ENCODE data around the gene TAF1C. TPM values are rescaled to one million over a fixed set of nuclear protein-coding genes. Genes with fewer than 3 reads are reported as not detected.

TAF1C gene
- total and polyA plus RNA-seq, 10 of the 15 experiments (the other 5 are each of a cell fraction or from before 2014, with no cell fraction given) = 0.98 to 40.1 (median 15.4) TPM

- DNase-seq (ENCODE audit: low read depth, low spot score) (no peak), FAIRE-seq (no peak), ATAC-seq (no peak)
- H3K9me3 ChIP-seq (replicated peaks; ENCODE audit: control insufficient read depth, insufficient read depth, low read length) = no peaks in the 10 kb centered on the region
- RAD21 ChIA-PET (ENCODE audit: unreplicated experiment) = no interaction called here
- CTCF ChIA-PET = interaction anchor here (1.9 kb wide), 1 partner anchor 33 kb away, joined by 4 read pairs; the partner anchor contains the start of gene TAF1C
- no peaks in the 10 kb centered on the region for H3K79me2 ChIP-seq (ENCODE audit: control insufficient read depth, insufficient read depth, low read length)
- SMC1A ChIA-PET (ENCODE audit: uncharacterized antibody, unreplicated experiment) = no interaction called here
- WGBS (ENCODE audit: insufficient coverage, insufficient replicate concordance, low lambda C conversion rate, missing lambda C conversion rate) = 36% methylated on average over 8 of the region's 8 CpGs
- POLR2A ChIA-PET = no interaction called here
- no TSS peak for BruUV-seq (replicated peaks)
- H3K4me3 ChIP-seq = no peak overlapping the region
- in situ Hi-C loops (cut with MboI) (no loop called here), intact Hi-C loops (cut with micrococcal nuclease; ENCODE audit: unreplicated experiment) (no loop called here)
- no peak overlapping the region for H2AFZ ChIP-seq (ENCODE audit: control insufficient read depth, low read depth, low read length)
- H3K9ac ChIP-seq (ENCODE audit: control insufficient read depth, insufficient read depth, low read length) = no peak overlapping the region
- H3K27ac ChIP-seq (ENCODE audit: control insufficient read depth, insufficient read depth) = no peak overlapping the region
- H3K27me3 ChIP-seq (replicated peaks in 1 of 2; ENCODE audit: control insufficient read depth in 2 of 2, insufficient read depth in 2 of 2, low read length in 1 of 2) = no peaks in the 10 kb centered on the region
- no peaks in the 10 kb centered on the region for H3K4me1 ChIP-seq (ENCODE audit: control insufficient read depth, insufficient read depth, low read length)
- no peak overlapping the region for H3K4me2 ChIP-seq (ENCODE audit: control insufficient read depth, insufficient read depth)
- no peaks in the 10 kb centered on the region for H3K36me3 ChIP-seq (ENCODE audit: control insufficient read depth in 2 of 2, insufficient read depth in 2 of 2, low read length in 1 of 2)
- TF ChIP-seq NR2C2 (IDR thresholded peaks at IDR 0.05; ENCODE audit: borderline replicate concordance, control insufficient read depth, insufficient read length, low read depth) = no peak
- TF ChIP-seq MYB (IDR thresholded peaks at IDR 0.05; ENCODE audit: borderline replicate concordance, low read depth, low read length) = no peak
- TF ChIP-seq RB1 (IDR thresholded peaks at IDR 0.05; ENCODE audit: borderline replicate concordance) = no peak
- H4K20me1 ChIP-seq (ENCODE audit: control insufficient read depth, insufficient read depth) = no peaks in the 10 kb centered on the region
Measured at GRCh38 chr16:84153660-84154214, 33.1 kb downstream of the TAF1C start.

DNA sequence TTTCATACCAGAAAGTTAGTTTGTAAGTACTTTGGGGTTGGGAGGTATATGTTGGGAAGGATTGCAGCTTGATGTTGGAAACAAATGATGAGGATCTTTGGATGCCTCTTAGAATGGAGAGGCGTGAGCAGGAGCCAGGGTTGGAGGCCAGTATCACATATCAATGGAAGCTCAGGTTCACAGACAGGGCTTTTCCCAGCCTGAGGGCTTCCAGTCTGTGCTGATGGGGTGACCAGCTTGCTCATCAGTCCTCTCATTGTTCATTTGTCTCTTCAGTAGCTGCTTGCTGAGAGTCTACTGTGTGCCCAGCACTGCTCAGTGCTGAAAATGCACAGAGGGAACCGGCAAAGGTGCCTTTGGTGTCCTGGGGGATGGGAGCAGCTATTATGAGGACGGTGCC, 35.9 kb downstream of the TAF1C start:
- H2AFZ ChIP-seq (ENCODE audit: control insufficient read depth, low read depth, low read length) = no peak overlapping the region
- in situ Hi-C loops (cut with MboI) (no loop called here), intact Hi-C loops (cut with micrococcal nuclease; ENCODE audit: unreplicated experiment) (no loop called here)
- no peaks in the 10 kb centered on the region for H3K79me2 ChIP-seq (ENCODE audit: control insufficient read depth, insufficient read depth, low read length)
- SMC1A ChIA-PET (ENCODE audit: uncharacterized antibody, unreplicated experiment) = no interaction called here
- POLR2A ChIA-PET = no interaction called here
- WGBS (ENCODE audit: insufficient coverage, insufficient replicate concordance, low lambda C conversion rate, missing lambda C conversion rate) = 44% methylated on average over 3 of the region's 3 CpGs
- no peak overlapping the region for H3K4me2 ChIP-seq (ENCODE audit: control insufficient read depth, insufficient read depth)
- H3K9me3 ChIP-seq (replicated peaks; ENCODE audit: control insufficient read depth, insufficient read depth, low read length) = no peaks in the 10 kb centered on the region
- H3K4me1 ChIP-seq (ENCODE audit: control insufficient read depth, insufficient read depth, low read length) = no peaks in the 10 kb centered on the region
- FAIRE-seq (no peak), ATAC-seq (no peak), DNase-seq (ENCODE audit: low read depth, low spot score) (no peak)
- H3K36me3 ChIP-seq (ENCODE audit: control insufficient read depth in 2 of 2, insufficient read depth in 2 of 2, low read length in 1 of 2) = no peaks in the 10 kb centered on the region
- RAD21 ChIA-PET (ENCODE audit: unreplicated experiment) = no interaction called here
- H3K27me3 ChIP-seq (replicated peaks in 1 of 2; ENCODE audit: control insufficient read depth in 2 of 2, insufficient read depth in 2 of 2, low read length in 1 of 2) = no peaks in the 10 kb centered on the region
- no peak overlapping the region for H3K9ac ChIP-seq (ENCODE audit: control insufficient read depth, insufficient read depth, low read length)
- no TSS peak for BruUV-seq (replicated peaks)
- H4K20me1 ChIP-seq (ENCODE audit: control insufficient read depth, insufficient read depth) = no peaks in the 10 kb centered on the region
- no peak overlapping the region for H3K27ac ChIP-seq (ENCODE audit: control insufficient read depth, insufficient read depth)
- CTCF ChIA-PET = no interaction called here
- no peak overlapping the region for H3K4me3 ChIP-seq
- no peak for TF ChIP-seq NFYA (IDR thresholded peaks at IDR 0.05; ENCODE audit: borderline replicate concordance, low read depth, low read length)
